ENCODE measurements around the gene PDE4B. TPM values are rescaled to one million over a fixed set of nuclear protein-coding genes. Genes with fewer than 3 reads are reported as not detected.

Gene PDE4B
- total and polyA plus RNA-seq, 7 experiments from 2014 or later = 43.5 to 99.2 (median 46.7) TPM

DNA sequence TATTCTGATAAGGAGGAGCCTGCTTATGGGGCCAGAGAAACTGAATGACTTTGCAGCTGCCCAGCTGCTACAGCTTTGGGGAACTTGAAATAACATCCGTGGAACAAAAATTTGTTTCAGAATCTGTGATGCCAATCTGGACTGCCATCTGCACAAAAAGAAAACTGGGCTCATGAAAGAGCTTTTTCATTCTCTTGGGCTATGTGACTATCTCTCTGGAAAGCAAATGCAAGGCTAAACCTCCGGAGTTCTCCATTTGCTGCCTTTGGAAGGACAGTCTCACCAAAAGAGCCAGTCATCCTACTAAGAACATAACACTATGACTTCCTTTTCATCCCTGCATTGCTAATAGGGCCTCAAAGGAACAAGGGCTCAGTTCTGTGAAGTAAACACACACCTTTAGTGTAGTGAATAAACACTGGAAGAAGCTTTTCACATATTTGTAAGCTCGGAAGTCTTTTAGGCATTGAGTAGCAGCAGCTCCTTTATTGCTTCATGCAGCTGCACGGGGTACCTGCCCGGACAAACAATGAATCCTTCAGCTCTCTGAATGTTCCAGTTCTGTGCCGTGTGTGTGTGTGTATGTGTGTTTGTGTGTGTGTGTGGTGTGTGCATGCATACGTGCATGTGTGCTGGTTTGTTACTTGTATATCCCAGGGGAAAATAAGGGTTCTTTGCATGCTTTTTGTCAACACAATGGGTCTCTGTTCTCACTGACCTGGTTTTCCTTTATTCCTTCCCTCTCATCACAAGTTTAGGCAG lies 485.7 kb downstream of the PDE4B start:
- peak overlapping the region; percentile 33 to 91 (median 77) for H3K27ac Mint-ChIP-seq
- intact Hi-C loops (cut with micrococcal nuclease) = loop anchor here (5.0 to 10.0 kb wide), 3 partner anchors 649 to 1156 kb away; partner anchors contain the start of gene SERBP1 (in 1 of the 2)
- H3K9me3 ChIP-seq (ENCODE audit: control insufficient read depth in 2 of 3, low read length in 3 of 3) = no peaks in the 10 kb centered on the region
- ATAC-seq = no peak
- ChIA-PET POLR2A (interaction anchor here (0.6 to 11.5 kb wide), 4 partner anchors 47 to 1210 kb away, joined by 3 to 97 read pairs (median 4); no protein-coding TSS in a partner anchor), CTCF (interaction anchor here (0.6 to 7.9 kb wide), 8 partner anchors 14 to 860 kb away, joined by 3 to 53 read pairs (median 4); no protein-coding TSS in a partner anchor)
- H3K9me3 Mint-ChIP-seq = peaks cover 0 to 4% (median 0%) of the 10 kb centered on the region in 11 donors
- peaks cover 0 to 9% (median 0%) of the 10 kb centered on the region in 5 donors for H3K36me3 Mint-ChIP-seq
- no peaks in the 10 kb centered on the region for H3K27me3 Mint-ChIP-seq
- H3K4me3 ChIP-seq (ENCODE audit: low read length) = no peak overlapping the region
- peaks cover 60 to 69% of the 10 kb centered on the region in 2 donors for H3K4me1 ChIP-seq (ENCODE audit: control insufficient read depth in 2 of 2, insufficient read depth in 2 of 2, low read length in 2 of 2)
- H3K4me3 Mint-ChIP-seq = peak overlapping the region in 8 of 10 donors; percentile 1 to 49 (median 26)
- H3K27me3 ChIP-seq (ENCODE audit: control insufficient read depth in 2 of 2, insufficient read depth in 2 of 2, low read length in 2 of 2) = no peaks in the 10 kb centered on the region
- H3K36me3 ChIP-seq (ENCODE audit: control insufficient read depth in 2 of 3, insufficient read depth in 3 of 3, low read length in 3 of 3) = no peaks in the 10 kb centered on the region
- no peak for DNase-seq
- no peak overlapping the region for H3K27ac ChIP-seq (ENCODE audit: low read depth, low read length)
- peaks cover 62 to 95% (median 92%) of the 10 kb centered on the region in 7 donors for H3K4me1 Mint-ChIP-seq

DNA sequence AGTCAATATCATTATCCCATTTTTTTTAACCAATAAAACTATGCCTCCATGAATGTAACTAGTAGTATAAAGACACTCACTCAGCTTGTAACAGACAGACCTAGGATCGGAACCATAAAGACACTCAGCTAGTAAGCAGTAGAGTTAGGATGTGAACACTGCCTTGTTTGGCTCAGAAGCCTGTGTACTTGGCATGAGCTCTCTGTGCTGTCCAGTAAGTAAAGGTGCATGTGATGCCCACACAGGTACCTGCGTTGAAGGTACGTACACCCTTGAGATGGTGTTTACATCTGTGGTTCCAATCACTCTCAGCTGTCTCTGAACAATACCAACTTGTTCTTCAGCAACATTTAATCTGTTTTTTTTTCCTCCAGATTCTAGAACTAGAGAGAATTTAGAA lies 489.1 kb downstream of the PDE4B start:
- Mint-ChIP-seq H3K27me3 (no peaks in the 10 kb centered on the region), H3K4me1 (peaks cover 60 to 98% (median 93%) of the 10 kb centered on the region in 7 donors), H3K36me3 (peaks cover 0 to 19% (median 0%) of the 10 kb centered on the region in 5 donors), H3K4me3 (peak overlapping the region in 2 of 10 donors; percentile 12 to 28), H3K9me3 (no peaks in the 10 kb centered on the region), H3K27ac (peak overlapping the region; percentile 70 to 93 (median 85))
- ChIA-PET POLR2A (interaction anchor here (0.7 to 6.9 kb wide), 5 partner anchors 19 to 163 kb away, joined by 3 to 67 read pairs (median 3); no protein-coding TSS in a partner anchor), CTCF (interaction anchor here (0.5 to 3.9 kb wide), 17 partner anchors 19 to 321 kb away, joined by 3 to 25 read pairs (median 4); no protein-coding TSS in a partner anchor)
- no peak for ATAC-seq
- peaks cover 52 to 62% of the 10 kb centered on the region in 2 donors for H3K4me1 ChIP-seq (ENCODE audit: control insufficient read depth in 2 of 2, insufficient read depth in 2 of 2, low read length in 2 of 2)
- DNase-seq = no peak
- H3K9me3 ChIP-seq (ENCODE audit: control insufficient read depth in 2 of 3, low read length in 3 of 3) = no peaks in the 10 kb centered on the region
- H3K4me3 ChIP-seq (ENCODE audit: low read length) = no peak overlapping the region
- no peaks in the 10 kb centered on the region for H3K36me3 ChIP-seq (ENCODE audit: control insufficient read depth in 2 of 3, insufficient read depth in 3 of 3, low read length in 3 of 3)
- H3K27me3 ChIP-seq (ENCODE audit: control insufficient read depth in 2 of 2, insufficient read depth in 2 of 2, low read length in 2 of 2) = no peaks in the 10 kb centered on the region
- H3K27ac ChIP-seq (ENCODE audit: low read depth, low read length) = peak overlapping the region; percentile 64
- intact Hi-C loops (cut with micrococcal nuclease) = loop anchor here (1.0 to 2.0 kb wide), 15 partner anchors 8 to 323 kb away; no protein-coding TSS in a partner anchor

DNA sequence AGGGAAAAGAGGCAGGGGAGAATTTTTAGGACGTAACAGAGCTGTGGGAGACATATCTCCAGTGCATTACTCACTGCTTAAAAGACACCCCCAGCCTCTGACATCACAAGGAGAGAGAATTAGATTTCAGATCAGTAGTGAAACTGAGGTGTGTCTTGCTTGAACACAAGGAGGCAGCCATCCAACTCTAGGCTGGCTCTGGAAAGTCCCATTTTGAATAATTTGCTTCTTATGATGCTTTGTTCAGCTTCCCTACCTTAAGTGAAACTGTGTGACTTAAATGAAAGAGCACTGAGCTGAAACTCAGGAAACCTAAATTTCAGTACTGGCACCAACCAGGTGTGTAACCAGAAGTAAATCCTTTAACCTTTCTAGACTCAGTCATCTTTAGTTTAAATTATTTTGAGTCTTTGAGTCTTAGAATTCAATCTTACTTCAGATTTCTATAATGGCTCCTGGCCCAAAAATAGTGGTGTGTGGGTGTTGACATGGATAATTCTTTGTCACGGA lies 489.7 kb downstream of the PDE4B start:
- CTCF ChIA-PET = interaction anchor here (0.5 to 3.9 kb wide), 17 partner anchors 19 to 321 kb away, joined by 3 to 25 read pairs (median 4); no protein-coding TSS in a partner anchor
- peaks cover 57 to 98% (median 89%) of the 10 kb centered on the region in 7 donors for H3K4me1 Mint-ChIP-seq
- H3K4me3 Mint-ChIP-seq = peak overlapping the region in 4 of 10 donors; percentile 12 to 57 (median 25)
- no peaks in the 10 kb centered on the region for H3K9me3 Mint-ChIP-seq
- DNase-seq = peak in 8 of 9 donors; percentile 49 to 88 (median 68)
- ATAC-seq = peak; percentile 95
- Histone ChIP-seq H3K27me3 (ENCODE audit: control insufficient read depth in 2 of 2, insufficient read depth in 2 of 2, low read length in 2 of 2) (no peaks in the 10 kb centered on the region), H3K36me3 (ENCODE audit: control insufficient read depth in 2 of 3, insufficient read depth in 3 of 3, low read length in 3 of 3) (no peaks in the 10 kb centered on the region), H3K4me1 (ENCODE audit: control insufficient read depth in 2 of 2, insufficient read depth in 2 of 2, low read length in 2 of 2) (peaks cover 49 to 59% of the 10 kb centered on the region in 2 donors), H3K27ac (ENCODE audit: low read depth, low read length) (peak overlapping the region; percentile 64), H3K4me3 (ENCODE audit: low read length) (no peak overlapping the region), H3K9me3 (ENCODE audit: control insufficient read depth in 2 of 3, low read length in 3 of 3) (no peaks in the 10 kb centered on the region)
- H3K27me3 Mint-ChIP-seq = no peaks in the 10 kb centered on the region
- POLR2A ChIA-PET = interaction anchor here (0.7 to 6.9 kb wide), 6 partner anchors 18 to 163 kb away, joined by 3 to 67 read pairs (median 3); no protein-coding TSS in a partner anchor
- peak overlapping the region; percentile 70 to 93 (median 85) for H3K27ac Mint-ChIP-seq
- intact Hi-C loops (cut with micrococcal nuclease) = loop anchor here (1.0 to 2.0 kb wide), 15 partner anchors 8 to 323 kb away; no protein-coding TSS in a partner anchor
- peaks cover 0 to 16% (median 0%) of the 10 kb centered on the region in 5 donors for H3K36me3 Mint-ChIP-seq

DNA sequence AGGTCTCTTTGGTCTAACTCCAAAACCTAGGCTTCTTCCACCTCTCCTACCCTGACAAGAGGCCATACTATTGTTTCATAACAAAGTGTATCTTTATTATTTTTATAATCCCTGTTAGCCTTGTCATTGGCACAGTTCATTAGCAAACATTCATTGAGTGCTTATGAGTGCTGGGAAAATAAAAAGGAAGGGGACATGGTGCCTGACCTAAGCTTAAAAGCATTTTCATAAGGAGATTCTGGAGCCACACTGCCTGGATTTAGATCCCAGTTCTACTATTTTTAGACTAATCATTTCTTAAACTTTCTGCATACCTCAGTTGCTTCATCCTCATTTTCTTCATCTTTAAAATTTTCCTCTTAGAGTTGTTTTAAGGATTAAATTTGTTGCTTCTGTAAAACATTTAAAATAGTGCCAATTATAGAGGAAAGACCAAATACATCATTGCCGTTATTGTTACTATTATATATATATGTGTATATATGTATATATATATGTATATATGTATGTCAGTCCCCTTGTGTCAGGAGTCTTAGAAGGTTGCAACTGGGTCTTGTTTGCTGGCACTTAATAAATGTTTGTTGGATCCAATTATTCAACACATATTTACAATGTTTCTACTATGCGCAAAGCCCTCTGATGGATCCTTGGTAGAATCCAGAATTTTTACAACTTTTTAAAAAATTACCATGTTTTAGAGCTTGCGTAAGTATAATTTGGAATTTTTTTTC lies 490.4 kb downstream of the PDE4B start:
- Mint-ChIP-seq H3K9me3 (no peaks in the 10 kb centered on the region), H3K27ac (peak overlapping the region; percentile 70 to 93 (median 85)), H3K36me3 (peaks cover 0 to 18% (median 0%) of the 10 kb centered on the region in 5 donors), H3K27me3 (no peaks in the 10 kb centered on the region), H3K4me3 (peak overlapping the region in 2 of 10 donors; percentile 12 to 31), H3K4me1 (peaks cover 54 to 91% (median 83%) of the 10 kb centered on the region in 7 donors)
- POLR2A ChIA-PET = interaction anchor here (0.9 to 6.9 kb wide), 3 partner anchors 20 to 162 kb away, joined by 3 to 67 read pairs (median 12); no protein-coding TSS in a partner anchor
- H3K27me3 ChIP-seq (ENCODE audit: control insufficient read depth in 2 of 2, insufficient read depth in 2 of 2, low read length in 2 of 2) = no peaks in the 10 kb centered on the region
- H3K9me3 ChIP-seq (ENCODE audit: control insufficient read depth in 2 of 3, low read length in 3 of 3) = no peaks in the 10 kb centered on the region
- intact Hi-C loops (cut with micrococcal nuclease) = loop anchor here (1.0 to 2.0 kb wide), 15 partner anchors 9 to 324 kb away; no protein-coding TSS in a partner anchor
- peaks cover 50 to 55% of the 10 kb centered on the region in 2 donors for H3K4me1 ChIP-seq (ENCODE audit: control insufficient read depth in 2 of 2, insufficient read depth in 2 of 2, low read length in 2 of 2)
- peak overlapping the region; percentile 64 for H3K27ac ChIP-seq (ENCODE audit: low read depth, low read length)
- no peaks in the 10 kb centered on the region for H3K36me3 ChIP-seq (ENCODE audit: control insufficient read depth in 2 of 3, insufficient read depth in 3 of 3, low read length in 3 of 3)
- H3K4me3 ChIP-seq (ENCODE audit: low read length) = no peak overlapping the region
- ATAC-seq (no peak), DNase-seq (no peak)
- CTCF ChIA-PET = interaction anchor here (0.9 to 3.9 kb wide), 16 partner anchors 18 to 322 kb away, joined by 3 to 25 read pairs (median 4); no protein-coding TSS in a partner anchor

DNA sequence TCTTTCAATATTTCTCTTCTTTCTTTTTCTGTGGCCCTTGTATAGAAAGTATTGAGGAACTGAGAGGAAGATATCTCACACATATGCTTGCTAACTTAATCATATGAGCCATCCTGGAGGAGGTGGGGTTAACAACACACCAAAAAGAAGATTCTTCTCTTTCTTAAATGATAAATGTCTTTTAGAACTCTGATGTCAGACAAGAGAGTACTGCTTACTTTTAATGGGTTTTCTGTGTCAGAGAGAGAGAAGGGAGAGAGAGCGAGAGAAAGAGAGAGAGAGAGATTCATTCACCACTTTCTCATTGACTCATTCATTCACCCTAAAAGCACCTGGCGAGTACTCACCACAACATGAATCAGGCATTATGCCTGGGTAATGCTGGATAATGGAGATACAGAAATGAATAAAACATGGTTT lies 490.9 kb downstream of the PDE4B start:
- POLR2A ChIA-PET = interaction anchor here (0.7 to 6.9 kb wide), 2 partner anchors 9 to 50 kb away, joined by 4 to 67 read pairs; no protein-coding TSS in a partner anchor
- H3K4me1 ChIP-seq (ENCODE audit: control insufficient read depth in 2 of 2, insufficient read depth in 2 of 2, low read length in 2 of 2) = peaks cover 48 to 49% of the 10 kb centered on the region in 2 donors
- H3K9me3 ChIP-seq (ENCODE audit: control insufficient read depth in 2 of 3, low read length in 3 of 3) = no peaks in the 10 kb centered on the region
- no peak overlapping the region for H3K4me3 ChIP-seq (ENCODE audit: low read length)
- no peaks in the 10 kb centered on the region for H3K9me3 Mint-ChIP-seq
- CTCF ChIA-PET = interaction anchor here (3.9 kb wide), 1 partner anchor 162 kb away, joined by 25 read pairs; no protein-coding TSS in a partner anchor
- intact Hi-C loops (cut with micrococcal nuclease) = loop anchor here (2.0 kb wide), 3 partner anchors 31 to 91 kb away; no protein-coding TSS in a partner anchor
- H3K36me3 Mint-ChIP-seq = peaks cover 0 to 18% (median 0%) of the 10 kb centered on the region in 5 donors
- no peak for ATAC-seq
- H3K27ac ChIP-seq (ENCODE audit: low read depth, low read length) = no peak overlapping the region
- no peaks in the 10 kb centered on the region for H3K27me3 ChIP-seq (ENCODE audit: control insufficient read depth in 2 of 2, insufficient read depth in 2 of 2, low read length in 2 of 2)
- H3K4me1 Mint-ChIP-seq = peaks cover 52 to 86% (median 77%) of the 10 kb centered on the region in 7 donors
- no peaks in the 10 kb centered on the region for H3K36me3 ChIP-seq (ENCODE audit: control insufficient read depth in 2 of 3, insufficient read depth in 3 of 3, low read length in 3 of 3)
- DNase-seq = no peak
- peak overlapping the region in 4 of 10 donors; percentile 4 to 61 (median 32) for H3K4me3 Mint-ChIP-seq
- H3K27ac Mint-ChIP-seq = peak overlapping the region in 8 of 9 donors; percentile 13 to 90 (median 66)
- no peaks in the 10 kb centered on the region for H3K27me3 Mint-ChIP-seq
